Activated effector memory CD4-positive, alpha-beta T cell treated with Interleukin-2 at 50 U/mL for 16 hours (primary cell): ENCODE results near the gene MAP2.

Experiments
- DNase-seq: peaks from one replicate; pipeline ENCODE4 v3.0.0-alpha.2; 2020

The MAP2 gene

GRCh38 chr2:209425471-209426071 is 1.7 kb downstream of the MAP2 start:
- DNase-seq, result no peak

GRCh38 chr2:209426432-209426831 is 2.6 kb downstream of the MAP2 start:
- DNase-seq, result no peak

GRCh38 chr2:209431701-209432100 is 7.9 kb downstream of the MAP2 start:
- no peak for DNase-seq

- no peak for DNase-seq
These were observed 17.7 kb downstream of the MAP2 start for GRCh38 chr2:209441541-209441940.

GRCh38 chr2:209442939-209443338 is 19.1 kb downstream of the MAP2 start:
- DNase-seq, result no peak

GRCh38 chr2:209445485-209445884 is 21.6 kb downstream of the MAP2 start:
- DNase-seq, result no peak

- DNase-seq, result no peak
These were observed 27.5 kb downstream of the MAP2 start for GRCh38 chr2:209451209-209451834.

GRCh38 chr2:209456489-209456888 is 32.6 kb downstream of the MAP2 start:
- no peak for DNase-seq

GRCh38 chr2:209458008-209458979 is 34.4 kb downstream of the MAP2 start:
- no peak for DNase-seq

- no peak for DNase-seq
These were observed 35.5 kb downstream of the MAP2 start for GRCh38 chr2:209459359-209459758.

- no peak for DNase-seq
These were observed 36.4 kb downstream of the MAP2 start for GRCh38 chr2:209460151-209460761.

GRCh38 chr2:209463226-209463625 is 39.4 kb downstream of the MAP2 start:
- no peak for DNase-seq

GRCh38 chr2:209463835-209464234 is 40.0 kb downstream of the MAP2 start:
- no peak for DNase-seq

GRCh38 chr2:209468846-209469245 is 45.0 kb downstream of the MAP2 start:
- no peak for DNase-seq

GRCh38 chr2:209469481-209469880 is 45.6 kb downstream of the MAP2 start:
- no peak for DNase-seq

- no peak for DNase-seq
These were observed 46.6 kb downstream of the MAP2 start for GRCh38 chr2:209470466-209470865.

GRCh38 chr2:209471037-209471436 is 47.2 kb downstream of the MAP2 start:
- no peak for DNase-seq

- no peak for DNase-seq
These were observed 48.4 kb downstream of the MAP2 start for GRCh38 chr2:209472112-209472832.

- no peak for DNase-seq
These were observed 49.0 kb downstream of the MAP2 start for GRCh38 chr2:209472871-209473270.

GRCh38 chr2:209473930-209474419 is 50.1 kb downstream of the MAP2 start:
- DNase-seq, result no peak

GRCh38 chr2:209474960-209475359 is 51.1 kb downstream of the MAP2 start:
- no peak for DNase-seq
